ENCODE data around the gene EBF4. TPM values are rescaled to one million over a fixed set of nuclear protein-coding genes. Genes with fewer than 3 reads are reported as not detected.

The EBF4 gene
- total RNA-seq, 6 experiments from 2014 or later = 2.8 to 16.6 (median 6.2) TPM

DNA sequence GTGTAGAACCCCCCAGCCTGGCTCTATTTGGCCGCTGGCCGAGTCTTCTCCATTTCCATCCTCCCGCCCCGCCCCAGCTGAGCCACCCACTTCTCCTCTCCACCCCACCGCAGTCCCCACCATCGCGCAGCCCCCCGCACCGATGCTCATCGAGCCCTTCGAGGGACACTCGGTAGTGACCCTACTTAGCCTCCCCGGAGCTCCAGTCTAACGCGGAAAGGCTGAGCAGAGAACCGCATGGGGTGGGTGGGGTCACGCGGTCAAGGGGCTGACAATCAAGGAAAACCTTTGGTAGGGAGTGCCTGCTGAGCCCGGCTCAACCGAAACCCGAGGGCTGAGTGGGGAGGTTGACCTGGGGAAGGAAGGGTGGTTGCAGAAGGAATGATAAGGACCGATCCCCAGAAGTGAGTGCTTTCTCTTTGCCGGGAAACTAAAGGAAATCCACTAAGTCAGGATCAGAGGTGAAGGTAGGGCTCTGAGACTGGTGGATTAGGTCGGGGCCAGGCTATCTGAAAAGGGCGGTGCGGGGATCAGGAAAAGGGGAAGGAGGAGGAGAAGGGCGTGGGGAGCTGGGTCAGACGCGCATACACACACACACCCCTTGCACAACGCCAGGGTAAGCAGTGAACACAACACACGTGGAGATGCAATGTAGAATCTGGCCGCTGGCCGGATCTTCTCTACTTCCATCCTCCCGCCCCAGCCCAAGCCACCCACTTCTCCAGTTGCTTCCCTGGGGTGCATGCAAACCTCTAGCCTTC is 58.1 kb downstream of the EBF4 start:
- H3K27me3 ChIP-seq = no peaks in the 10 kb centered on the region
- intact Hi-C loops (cut with DNase I) = loop anchor here in 1 of 2 donors (10.0 kb wide), 1 partner anchor 114 kb away; no protein-coding TSS in a partner anchor
- WGBS (ENCODE audit: insufficient coverage, low coverage, low lambda C conversion rate, missing lambda C conversion rate) = 2% methylated on average over 22 of the region's 34 CpGs
- TF ChIP-seq, protein P1, sequence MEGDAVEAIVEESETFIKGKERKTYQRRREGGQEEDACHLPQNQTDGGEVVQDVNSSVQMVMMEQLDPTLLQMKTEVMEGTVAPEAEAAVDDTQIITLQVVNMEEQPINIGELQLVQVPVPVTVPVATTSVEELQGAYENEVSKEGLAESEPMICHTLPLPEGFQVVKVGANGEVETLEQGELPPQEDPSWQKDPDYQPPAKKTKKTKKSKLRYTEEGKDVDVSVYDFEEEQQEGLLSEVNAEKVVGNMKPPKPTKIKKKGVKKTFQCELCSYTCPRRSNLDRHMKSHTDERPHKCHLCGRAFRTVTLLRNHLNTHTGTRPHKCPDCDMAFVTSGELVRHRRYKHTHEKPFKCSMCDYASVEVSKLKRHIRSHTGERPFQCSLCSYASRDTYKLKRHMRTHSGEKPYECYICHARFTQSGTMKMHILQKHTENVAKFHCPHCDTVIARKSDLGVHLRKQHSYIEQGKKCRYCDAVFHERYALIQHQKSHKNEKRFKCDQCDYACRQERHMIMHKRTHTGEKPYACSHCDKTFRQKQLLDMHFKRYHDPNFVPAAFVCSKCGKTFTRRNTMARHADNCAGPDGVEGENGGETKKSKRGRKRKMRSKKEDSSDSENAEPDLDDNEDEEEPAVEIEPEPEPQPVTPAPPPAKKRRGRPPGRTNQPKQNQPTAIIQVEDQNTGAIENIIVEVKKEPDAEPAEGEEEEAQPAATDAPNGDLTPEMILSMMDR (IDR thresholded peaks at IDR 0.05) = no peak
- no peak for TF ChIP-seq POLR2A (IDR thresholded peaks at IDR 0.05)
- peak; percentile 57 to 68 (median 62) for ATAC-seq
- peak overlapping the region in 2 of 3 donors; percentile 55 to 64 for H3K4me3 ChIP-seq
- H3K4me1 ChIP-seq = peaks cover 0 to 24% (median 4%) of the 10 kb centered on the region in 4 donors
- H3K9me3 ChIP-seq = no peaks in the 10 kb centered on the region
- DNase-seq = peak in 2 of 3 donors; percentile 58 to 65
- no peaks in the 10 kb centered on the region for H3K36me3 ChIP-seq
- H3K27ac ChIP-seq = no peak overlapping the region

DNA sequence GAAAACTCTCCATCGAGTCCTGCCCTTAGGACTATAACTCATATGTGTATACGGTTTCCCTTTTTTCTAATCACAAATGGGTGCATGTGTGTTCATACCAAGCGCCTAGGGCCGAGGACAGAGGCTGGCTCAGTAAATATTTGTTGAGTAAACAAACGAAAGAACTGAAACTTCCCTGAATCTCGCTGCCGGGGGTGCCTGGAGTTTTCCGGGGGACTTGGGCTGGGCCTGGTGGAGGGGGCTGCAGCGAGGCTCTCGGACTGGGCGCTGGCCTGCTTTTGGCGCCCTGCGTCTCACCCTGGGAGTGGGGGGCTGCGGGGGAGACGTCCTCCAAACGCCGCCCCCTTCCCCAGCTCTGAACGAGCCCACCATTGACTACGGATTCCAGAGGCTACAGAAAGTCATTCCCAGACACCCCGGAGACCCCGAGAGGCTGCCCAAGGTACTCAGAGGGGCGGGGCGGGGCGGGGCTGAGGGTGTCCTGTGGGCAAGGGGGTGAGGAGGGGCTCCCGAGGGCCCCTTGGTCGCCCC is 58.8 kb downstream of the EBF4 start:
- H3K36me3 ChIP-seq = no peaks in the 10 kb centered on the region
- no peaks in the 10 kb centered on the region for H3K27me3 ChIP-seq
- TF ChIP-seq, protein P1 (IDR thresholded peaks at IDR 0.05) = no peak
- no peak for TF ChIP-seq POLR2A (IDR thresholded peaks at IDR 0.05)
- peaks cover 0 to 24% (median 4%) of the 10 kb centered on the region in 4 donors for H3K4me1 ChIP-seq
- peak overlapping the region; percentile 40 to 86 (median 54) for H3K27ac ChIP-seq
- no peaks in the 10 kb centered on the region for H3K9me3 ChIP-seq
- H3K4me3 ChIP-seq = peak overlapping the region; percentile 49 to 64 (median 55)
- peak in 2 of 3 donors; percentile 41 to 61 for DNase-seq
- peak; percentile 63 to 78 (median 70) for ATAC-seq
- WGBS (ENCODE audit: insufficient coverage, low coverage, low lambda C conversion rate, missing lambda C conversion rate) = 3% methylated on average over 12 of the region's 26 CpGs
- intact Hi-C loops (cut with DNase I) = loop anchor here in 1 of 2 donors (10.0 kb wide), 1 partner anchor 113 kb away; no protein-coding TSS in a partner anchor

DNA sequence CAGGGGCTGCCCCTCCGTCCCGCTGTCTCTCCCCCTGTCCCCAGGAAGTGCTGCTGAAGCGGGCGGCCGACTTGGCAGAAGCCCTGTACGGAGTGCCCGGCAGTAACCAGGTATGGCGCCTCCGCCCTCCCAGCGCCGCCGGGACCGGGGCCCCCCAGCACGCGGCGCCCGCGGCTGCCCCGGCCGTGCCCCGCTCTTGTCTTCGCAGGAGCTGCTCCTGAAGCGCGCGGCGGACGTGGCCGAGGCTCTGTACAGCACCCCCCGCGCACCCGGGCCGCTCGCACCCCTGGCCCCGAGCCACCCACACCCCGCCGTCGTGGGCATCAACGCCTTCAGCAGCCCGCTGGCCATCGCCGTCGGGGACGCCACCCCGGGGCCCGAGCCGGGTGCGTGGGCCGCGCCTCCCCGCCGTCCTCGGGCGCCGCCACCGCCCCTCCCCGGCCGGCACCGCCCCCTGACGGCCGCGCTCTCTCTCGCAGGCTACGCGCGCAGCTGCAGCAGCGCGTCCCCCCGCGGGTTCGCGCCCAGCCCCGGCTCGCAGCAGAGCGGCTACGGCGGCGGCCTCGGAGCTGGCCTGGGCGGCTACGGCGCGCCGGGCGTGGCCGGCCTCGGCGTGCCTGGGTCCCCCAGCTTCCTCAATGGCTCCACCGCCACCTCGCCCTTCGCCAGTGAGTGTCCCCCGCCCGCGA is 59.4 kb downstream of the EBF4 start:
- ATAC-seq = peak; percentile 49 to 62 (median 51)
- H3K4me3 ChIP-seq = peak overlapping the region; percentile 49 to 64 (median 55)
- 2% methylated on average over 10 of the region's 93 CpGs for WGBS (ENCODE audit: insufficient coverage, low coverage, low lambda C conversion rate, missing lambda C conversion rate)
- no peaks in the 10 kb centered on the region for H3K27me3 ChIP-seq
- H3K9me3 ChIP-seq = no peaks in the 10 kb centered on the region
- TF ChIP-seq, protein P1 (IDR thresholded peaks at IDR 0.05) = peak; percentile 6 to 35 (median 17)
- TF ChIP-seq POLR2A (IDR thresholded peaks at IDR 0.05) = peak; percentile 37
- H3K27ac ChIP-seq = peak overlapping the region; percentile 40 to 86 (median 54)
- intact Hi-C loops (cut with DNase I) = loop anchor here in 1 of 2 donors (10.0 kb wide), 1 partner anchor 113 kb away; no protein-coding TSS in a partner anchor
- H3K4me1 ChIP-seq = peaks cover 0 to 24% (median 4%) of the 10 kb centered on the region in 4 donors
- no peaks in the 10 kb centered on the region for H3K36me3 ChIP-seq
- DNase-seq = peak in 2 of 3 donors; percentile 53 to 63

Measured in right lobe of liver (tissue), 6 donors.